HuH-7.5 (cell line): Measurements from ENCODE around the gene PTPN20.
"Not testable (repeated sequence)": the region's sequence is repeated elsewhere in the genome, so short reads cannot be mapped to it uniquely, and the experiment has no call there.

Experiments
- DNase-seq: peaks from one replicate; pipeline ENCODE4 v3.0.0; 2011; ENCODE audit warnings: low spot score

Gene PTPN20

DNA sequence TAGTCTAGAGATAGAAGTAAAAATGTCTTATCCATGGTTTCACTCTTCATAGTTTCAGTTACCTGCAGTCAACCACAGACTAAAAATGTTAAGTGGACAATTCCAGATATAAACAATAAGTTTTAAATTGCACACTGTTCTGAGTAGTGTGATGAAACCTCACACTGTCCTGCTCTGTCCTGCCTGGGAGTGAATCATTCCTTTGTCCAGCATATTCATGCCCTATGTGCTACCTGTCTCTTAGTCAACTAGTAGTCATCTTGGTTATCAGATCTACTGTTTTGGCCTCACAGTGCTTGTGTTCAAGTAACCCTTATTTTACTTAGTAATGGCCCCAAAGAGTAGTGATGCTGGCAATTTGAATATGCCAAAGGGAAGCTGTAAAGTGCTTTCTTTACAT lies 49.5 kb downstream of the PTPN20 start:
- not testable (repeated sequence) for DNase-seq

DNA sequence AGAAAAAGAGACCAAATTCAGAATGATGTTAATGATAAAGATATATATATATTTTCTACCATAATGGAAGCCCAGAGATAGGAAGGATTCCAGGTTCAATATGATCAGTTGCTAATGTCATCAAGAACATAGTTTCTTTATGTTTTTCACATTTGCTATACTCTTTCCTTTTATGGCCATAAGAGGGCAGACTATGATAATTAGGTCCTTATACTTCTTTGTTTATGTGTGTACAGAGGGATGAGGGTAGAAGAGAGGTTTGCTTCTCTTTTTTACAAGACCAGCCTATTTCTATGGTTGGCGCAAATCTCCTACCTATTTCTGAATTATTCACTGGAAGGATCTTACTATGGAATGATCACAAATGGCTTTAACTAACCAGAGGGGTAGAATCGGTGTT lies 52.1 kb downstream of the PTPN20 start:
- DNase-seq, result not testable (repeated sequence)

DNA sequence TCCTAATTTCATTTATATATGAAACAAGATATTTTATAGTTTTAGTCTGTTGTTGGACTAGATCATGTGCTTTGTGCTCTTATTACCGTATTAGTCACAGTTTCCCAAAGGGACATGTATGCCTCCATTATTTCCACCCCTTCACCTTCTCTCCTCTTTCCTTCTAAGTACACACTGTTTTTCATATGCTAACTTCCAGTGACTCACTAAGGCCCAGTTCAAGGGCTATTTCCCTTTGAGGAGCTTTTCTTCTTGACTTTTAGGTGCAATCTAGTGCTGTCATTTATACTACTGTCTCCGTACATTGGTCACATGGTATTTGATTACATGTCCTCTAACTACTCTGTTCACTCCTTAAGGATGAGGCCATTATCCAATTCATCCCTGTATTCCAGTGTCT lies 55.8 kb downstream of the PTPN20 start:
- not testable (repeated sequence) for DNase-seq

DNA sequence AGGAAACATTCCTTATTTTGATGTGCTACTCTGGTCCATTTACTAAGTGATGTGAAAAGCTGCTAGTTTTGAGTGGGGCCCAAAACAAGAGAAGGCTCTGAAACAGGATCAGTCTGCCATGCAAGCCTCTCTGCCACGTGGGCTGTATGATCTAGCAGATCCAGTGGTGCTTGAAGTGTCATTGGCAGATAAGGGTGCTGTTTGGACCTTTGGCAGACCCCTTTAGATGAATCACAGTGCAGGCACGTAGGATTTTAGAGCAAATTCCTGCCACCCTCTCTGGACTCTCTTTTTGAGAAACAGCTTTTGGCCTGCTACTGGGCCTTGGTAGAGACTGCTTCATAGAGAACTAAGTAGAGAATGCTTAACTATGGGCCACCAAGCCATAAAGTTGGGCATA lies 69.0 kb downstream of the PTPN20 start:
- DNase-seq, result not testable (repeated sequence)

DNA sequence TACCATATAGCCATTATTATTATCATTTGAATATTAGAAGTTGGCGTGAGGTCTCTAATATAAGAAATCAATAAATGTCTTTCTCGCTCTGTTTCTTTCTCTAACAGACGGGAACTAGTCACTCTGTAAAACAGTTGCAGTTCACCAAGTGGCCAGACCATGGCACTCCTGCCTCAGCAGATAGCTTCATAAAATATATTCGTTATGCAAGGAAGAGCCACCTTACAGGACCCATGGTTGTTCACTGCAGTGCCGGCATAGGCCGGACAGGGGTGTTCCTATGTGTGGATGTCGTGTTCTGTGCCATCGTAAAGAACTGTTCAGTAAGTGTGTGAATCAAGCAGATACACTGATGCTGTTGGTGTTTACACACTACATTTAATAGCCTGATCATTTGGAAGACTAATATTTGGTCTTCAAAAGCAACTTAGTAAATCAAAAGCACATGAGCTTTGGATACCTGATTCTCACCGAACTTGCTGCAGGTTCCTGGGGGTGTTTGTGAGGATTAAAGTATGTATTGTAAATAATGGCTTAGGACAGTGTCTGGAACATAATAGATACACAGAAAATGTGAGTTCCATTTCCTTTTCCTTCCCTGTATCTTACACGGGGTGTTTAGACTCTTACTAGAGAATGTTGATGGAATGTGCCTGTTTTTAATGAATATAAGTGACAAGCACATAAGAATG lies 76.2 kb downstream of the PTPN20 start:
- not testable (repeated sequence) for DNase-seq

DNA sequence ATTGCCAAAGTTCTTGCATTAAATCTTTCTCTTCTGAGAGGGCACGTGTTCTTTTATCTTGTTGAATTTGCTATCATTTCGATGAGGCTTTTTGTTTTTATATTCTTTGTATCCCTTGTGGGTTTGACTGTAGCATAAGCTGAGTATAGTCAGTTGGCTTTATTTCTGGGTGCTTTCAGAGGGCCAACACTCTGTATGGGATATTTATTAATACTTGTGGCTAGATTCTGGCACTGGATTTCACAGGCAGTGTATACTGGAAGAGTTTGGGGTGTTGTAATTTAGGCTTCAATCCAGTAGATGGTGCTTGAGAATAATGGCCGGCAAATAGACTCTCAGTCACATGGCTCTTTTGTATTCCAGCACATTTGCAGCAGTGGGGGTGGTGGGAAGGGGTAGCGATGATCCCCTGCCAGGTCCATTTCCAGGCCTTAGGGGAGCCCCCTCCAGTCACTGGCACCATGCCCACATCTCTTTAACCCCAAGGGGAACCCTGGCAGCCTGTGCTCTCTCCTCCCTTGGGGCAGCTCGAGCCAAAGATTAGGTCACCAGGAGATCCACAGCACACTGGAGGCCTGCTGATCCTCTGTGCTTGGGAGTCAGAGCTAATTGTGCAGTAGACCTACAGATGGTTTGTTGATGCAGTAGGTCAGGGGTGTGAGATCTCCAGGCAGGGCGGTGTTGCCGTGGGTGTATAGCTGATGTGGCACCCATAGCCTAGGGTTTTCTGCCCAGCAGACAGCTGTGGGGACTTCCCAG lies 81.8 kb downstream of the PTPN20 start:
- no peak for DNase-seq

DNA sequence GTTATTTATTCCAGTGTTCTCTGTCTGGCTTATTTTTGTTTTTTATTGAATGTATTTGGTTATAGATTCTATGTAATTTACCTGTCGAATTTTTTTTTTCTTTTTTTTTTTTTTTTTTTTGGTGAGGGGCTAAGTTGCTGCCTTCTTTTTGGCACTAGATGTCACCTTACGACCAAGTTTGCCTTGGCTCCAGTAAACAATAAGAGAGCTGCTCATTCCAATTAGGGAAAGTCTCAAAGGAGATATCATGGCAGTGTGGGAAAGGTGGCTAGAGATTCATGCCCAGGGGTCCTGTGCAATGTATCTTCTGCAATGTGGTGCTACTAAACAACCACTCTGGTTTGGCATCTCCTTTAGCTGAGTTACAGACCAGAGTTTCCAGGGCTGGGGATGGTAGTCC lies 84.0 kb downstream of the PTPN20 start:
- no peak for DNase-seq

GRCh38 chr10:46998192-46998591 lies 87.0 kb downstream of the PTPN20 start:
- no peak for DNase-seq

DNA sequence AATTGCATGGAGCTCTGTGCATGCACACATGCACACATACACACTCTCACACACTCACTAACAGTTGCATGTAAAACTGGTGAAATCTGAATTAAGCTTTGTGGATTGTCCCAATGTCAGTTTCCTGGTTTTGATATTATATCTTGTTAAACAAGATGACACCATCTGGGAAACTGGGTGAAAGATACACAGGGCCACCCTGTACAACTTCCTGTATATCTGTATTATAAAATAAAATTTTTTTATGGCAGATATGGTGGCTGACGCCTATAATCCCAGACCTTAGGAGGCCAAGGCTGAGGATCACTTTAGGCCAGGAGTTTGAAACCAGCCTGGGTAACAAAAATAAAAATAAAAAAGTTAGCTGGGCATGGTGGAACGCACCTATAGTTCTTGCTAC lies 87.4 kb downstream of the PTPN20 start:
- no peak for DNase-seq

DNA sequence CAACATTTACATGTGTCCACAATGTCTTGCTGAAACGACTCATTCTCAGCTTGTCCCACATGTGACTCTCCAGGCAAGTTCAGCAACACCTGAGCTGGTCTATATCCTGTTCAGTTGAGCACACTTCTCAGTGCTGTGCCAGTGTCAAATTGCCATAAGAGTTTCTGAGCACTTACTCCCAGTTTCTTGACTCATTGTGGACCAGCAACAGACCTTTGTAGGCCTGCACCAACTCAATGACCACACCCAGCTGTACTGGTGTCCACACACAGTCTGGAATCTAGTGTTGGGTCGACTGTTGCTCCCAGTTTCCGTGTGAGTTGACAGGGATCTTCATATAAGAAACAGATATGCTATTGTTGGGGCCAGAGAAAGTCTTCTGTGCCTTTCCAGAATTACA lies 88.0 kb downstream of the PTPN20 start:
- DNase-seq, result no peak

- no peak for DNase-seq
Measured at GRCh38 chr10:47008769-47009168, 97.5 kb downstream of the PTPN20 start.

GRCh38 chr10:47009215-47009838 lies 98.1 kb downstream of the PTPN20 start:
- no peak for DNase-seq

- DNase-seq, result no peak
Measured at GRCh38 chr10:47010036-47010435, 98.8 kb downstream of the PTPN20 start.

GRCh38 chr10:47012214-47012613 lies 101.0 kb downstream of the PTPN20 start:
- no peak for DNase-seq

DNA sequence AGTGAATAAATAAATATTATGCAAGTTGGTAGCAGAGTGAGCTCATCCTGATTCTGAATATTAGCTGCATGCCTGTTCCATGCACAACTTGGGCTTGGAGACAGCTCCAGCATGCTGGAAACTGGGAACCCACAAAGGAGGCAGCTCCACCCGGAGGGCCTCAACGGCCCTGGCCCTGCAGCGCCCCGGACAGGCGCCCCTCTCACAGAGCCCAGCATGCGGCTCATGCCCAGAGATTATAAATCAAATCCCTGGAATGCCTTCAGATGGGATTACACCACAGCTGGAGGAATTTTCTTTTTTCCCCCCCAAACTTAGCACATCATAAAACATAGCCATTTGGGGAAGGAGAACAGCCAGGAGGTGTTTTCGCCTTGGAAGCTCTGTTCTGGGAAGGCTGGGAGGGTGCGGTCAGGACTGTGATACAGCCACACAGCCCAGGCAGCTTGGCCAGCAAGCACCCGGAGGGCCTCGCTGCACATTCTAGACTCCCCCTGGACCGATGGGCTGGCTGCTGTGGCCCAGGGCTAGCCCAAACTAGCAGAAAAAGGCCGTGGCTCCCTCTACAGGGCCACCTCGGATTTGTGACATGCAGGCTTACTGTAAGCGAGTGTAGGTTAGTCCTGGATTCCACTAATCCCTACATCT lies 102.4 kb downstream of the PTPN20 start:
- DNase-seq, result no peak

DNA sequence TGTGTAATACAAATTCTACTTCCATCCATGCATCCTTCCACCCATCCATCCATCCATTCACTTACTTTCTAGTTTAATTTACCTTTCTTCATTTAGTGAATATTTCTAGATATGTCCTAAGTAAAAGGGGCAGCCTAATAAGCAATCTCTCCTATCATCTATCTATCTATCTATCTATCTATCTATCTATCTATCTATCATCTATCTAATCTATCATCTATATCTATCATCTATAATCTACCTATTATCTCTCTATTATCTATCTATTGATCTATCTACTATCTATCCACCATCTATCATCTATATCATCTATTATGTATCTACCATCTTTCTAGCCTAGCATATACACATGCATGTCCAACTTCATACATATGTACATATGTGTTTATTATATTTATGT lies 104.2 kb downstream of the PTPN20 start:
- DNase-seq, result no peak

DNA sequence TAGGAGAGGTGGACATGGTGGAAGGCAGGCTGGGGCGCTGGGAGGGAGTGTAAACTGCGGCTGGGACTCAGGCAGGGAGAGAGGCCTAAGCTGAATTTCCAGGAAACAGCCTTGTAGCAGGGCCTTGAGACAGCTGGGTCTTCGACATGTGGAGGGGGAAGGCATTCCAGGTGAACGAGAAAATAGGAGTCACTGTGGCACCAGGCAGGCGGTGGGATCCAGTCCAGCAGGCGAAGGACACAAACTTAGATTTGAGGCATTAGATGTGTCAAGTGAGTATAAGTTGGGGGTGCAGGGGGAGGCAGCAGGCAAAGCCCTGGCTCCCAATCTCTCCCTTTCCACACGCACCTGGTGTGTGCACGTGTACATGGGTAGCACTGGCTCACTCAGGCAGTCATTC lies 105.3 kb downstream of the PTPN20 start:
- no peak for DNase-seq

DNA sequence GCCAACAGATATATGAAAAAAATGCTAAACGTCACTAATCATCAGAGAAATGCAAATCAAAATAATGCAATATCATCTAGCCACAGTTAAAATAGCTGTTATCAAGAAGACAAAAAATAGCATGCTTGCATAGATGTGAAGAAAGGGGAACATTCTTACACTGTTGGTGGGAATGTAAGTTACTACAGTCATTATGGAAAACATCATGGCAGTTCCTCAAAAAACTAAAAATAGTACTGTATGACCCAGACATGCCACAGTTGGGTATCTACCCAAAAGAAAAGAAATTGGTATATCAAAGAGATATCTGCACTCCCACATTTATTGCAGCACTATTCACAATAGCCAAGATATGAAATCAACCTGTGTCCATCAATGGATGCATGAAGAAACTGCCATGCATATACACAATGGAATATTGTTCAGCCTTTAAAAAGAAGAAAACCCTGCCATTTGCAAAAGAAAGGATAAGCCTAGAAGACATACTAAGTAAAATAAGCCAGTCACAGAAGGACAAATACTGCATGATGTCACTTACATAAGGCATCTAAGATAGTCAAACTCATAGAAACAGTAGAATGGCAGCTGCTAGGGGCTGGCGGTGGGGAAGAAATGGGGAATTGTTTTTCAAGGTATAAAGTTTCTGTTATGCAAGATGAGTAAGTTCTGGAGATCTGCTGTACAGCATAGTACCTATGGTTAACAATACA lies 107.0 kb downstream of the PTPN20 start:
- no peak for DNase-seq

- no peak for DNase-seq
Measured at GRCh38 chr10:47019155-47020145, 108.2 kb downstream of the PTPN20 start.

GRCh38 chr10:47020471-47020870 lies 109.2 kb downstream of the PTPN20 start:
- no peak for DNase-seq

GRCh38 chr10:47021850-47022249 lies 110.6 kb downstream of the PTPN20 start:
- DNase-seq, result no peak
